ENCODE data around the gene HPF1. TPM values are rescaled to one million over a fixed set of nuclear protein-coding genes. Genes with fewer than 3 reads are reported as not detected.

The HPF1 gene
- polyA plus RNA-seq, 1 of the 3 experiments (the other 2 are of a cell fraction): 23.5 TPM

DNA sequence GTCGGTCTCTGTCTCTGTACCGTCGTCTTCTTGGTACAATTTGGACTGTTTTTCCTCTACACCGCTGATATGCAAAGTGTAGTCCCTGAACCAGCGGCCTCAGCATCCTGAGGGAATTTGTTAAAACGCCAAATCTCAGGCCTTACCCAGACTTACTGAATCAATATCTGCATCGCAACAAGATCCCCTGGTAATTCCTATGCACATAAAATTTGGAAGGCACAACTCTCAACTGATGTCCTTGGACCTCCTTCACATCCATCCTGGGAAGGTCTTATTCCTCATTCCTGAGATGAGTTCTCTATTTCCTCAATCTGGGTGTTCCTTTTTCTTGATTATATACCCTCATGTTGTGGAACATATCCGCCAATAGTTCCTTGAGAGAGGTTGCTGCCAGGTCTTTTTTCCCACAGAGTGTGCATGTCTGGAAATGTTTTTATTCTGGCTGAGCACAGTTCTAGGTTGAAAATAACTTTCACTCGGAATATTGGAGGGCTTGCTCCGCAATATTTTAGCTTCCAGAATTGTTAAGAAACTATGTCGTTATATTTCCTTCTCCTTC lies 738 bp upstream of the HPF1 start:
- Histone ChIP-seq H3K36me3 (replicated peaks in 1 of 2; ENCODE audit: control insufficient read depth in 1 of 2, insufficient read depth in 2 of 2, low read length in 1 of 2) (peaks cover 0 to 6% of the 10 kb centered on the region in 2 experiments), H3K79me2 (ENCODE audit: insufficient read depth) (peaks cover 36% of the 10 kb centered on the region), H3K9me3 (no peaks in the 10 kb centered on the region), H3K27ac (ENCODE audit: low read depth in 2 of 2, low read length in 1 of 2) (peak overlapping the region in 1 of 2 experiments; percentile 50; a peak in 3 of 4 replicates), H4K20me1 (ENCODE audit: insufficient read depth) (no peaks in the 10 kb centered on the region), H3K4me1 (ENCODE audit: control insufficient read depth in 1 of 2, insufficient read depth in 2 of 2, low read depth in 1 of 2, low read length in 1 of 2) (peaks cover 0 to 13% of the 10 kb centered on the region in 2 experiments; a peak in 3 of 4 replicates), H3K4me3 (ENCODE audit: low read depth in 2 of 2, low read length in 1 of 2) (peak overlapping the region in 1 of 2 experiments; percentile 94; a peak in 2 of 4 replicates), H3K27me3 (ENCODE audit: insufficient read depth) (no peaks in the 10 kb centered on the region), H3K9ac (no peak overlapping the region), H3K4me2 (no peak overlapping the region; the same call in 1 of the 2 replicates), H2AFZ (ENCODE audit: low read depth) (peak overlapping the region; percentile 88), H3F3A (replicated peaks; ENCODE audit: insufficient read depth) (peaks cover 11% of the 10 kb centered on the region), H3K9me2 (no peaks in the 10 kb centered on the region)
- TF ChIP-seq MXI1 (IDR thresholded peaks at IDR 0.05; ENCODE audit: low read depth, low read length): no peak
- no peak for TF ChIP-seq RAD21 (IDR thresholded peaks at IDR 0.05; ENCODE audit: low read length)
- no peak for TF ChIP-seq FOSL2 (IDR thresholded peaks at IDR 0.05; ENCODE audit: borderline replicate concordance, low read depth)
- TF ChIP-seq, protein P1, sequence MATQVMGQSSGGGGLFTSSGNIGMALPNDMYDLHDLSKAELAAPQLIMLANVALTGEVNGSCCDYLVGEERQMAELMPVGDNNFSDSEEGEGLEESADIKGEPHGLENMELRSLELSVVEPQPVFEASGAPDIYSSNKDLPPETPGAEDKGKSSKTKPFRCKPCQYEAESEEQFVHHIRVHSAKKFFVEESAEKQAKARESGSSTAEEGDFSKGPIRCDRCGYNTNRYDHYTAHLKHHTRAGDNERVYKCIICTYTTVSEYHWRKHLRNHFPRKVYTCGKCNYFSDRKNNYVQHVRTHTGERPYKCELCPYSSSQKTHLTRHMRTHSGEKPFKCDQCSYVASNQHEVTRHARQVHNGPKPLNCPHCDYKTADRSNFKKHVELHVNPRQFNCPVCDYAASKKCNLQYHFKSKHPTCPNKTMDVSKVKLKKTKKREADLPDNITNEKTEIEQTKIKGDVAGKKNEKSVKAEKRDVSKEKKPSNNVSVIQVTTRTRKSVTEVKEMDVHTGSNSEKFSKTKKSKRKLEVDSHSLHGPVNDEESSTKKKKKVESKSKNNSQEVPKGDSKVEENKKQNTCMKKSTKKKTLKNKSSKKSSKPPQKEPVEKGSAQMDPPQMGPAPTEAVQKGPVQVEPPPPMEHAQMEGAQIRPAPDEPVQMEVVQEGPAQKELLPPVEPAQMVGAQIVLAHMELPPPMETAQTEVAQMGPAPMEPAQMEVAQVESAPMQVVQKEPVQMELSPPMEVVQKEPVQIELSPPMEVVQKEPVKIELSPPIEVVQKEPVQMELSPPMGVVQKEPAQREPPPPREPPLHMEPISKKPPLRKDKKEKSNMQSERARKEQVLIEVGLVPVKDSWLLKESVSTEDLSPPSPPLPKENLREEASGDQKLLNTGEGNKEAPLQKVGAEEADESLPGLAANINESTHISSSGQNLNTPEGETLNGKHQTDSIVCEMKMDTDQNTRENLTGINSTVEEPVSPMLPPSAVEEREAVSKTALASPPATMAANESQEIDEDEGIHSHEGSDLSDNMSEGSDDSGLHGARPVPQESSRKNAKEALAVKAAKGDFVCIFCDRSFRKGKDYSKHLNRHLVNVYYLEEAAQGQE (IDR thresholded peaks at IDR 0.05; ENCODE audit: low read depth, low read length): no peak
- TF ChIP-seq, protein P2, sequence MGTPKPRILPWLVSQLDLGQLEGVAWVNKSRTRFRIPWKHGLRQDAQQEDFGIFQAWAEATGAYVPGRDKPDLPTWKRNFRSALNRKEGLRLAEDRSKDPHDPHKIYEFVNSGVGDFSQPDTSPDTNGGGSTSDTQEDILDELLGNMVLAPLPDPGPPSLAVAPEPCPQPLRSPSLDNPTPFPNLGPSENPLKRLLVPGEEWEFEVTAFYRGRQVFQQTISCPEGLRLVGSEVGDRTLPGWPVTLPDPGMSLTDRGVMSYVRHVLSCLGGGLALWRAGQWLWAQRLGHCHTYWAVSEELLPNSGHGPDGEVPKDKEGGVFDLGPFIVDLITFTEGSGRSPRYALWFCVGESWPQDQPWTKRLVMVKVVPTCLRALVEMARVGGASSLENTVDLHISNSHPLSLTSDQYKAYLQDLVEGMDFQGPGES (IDR thresholded peaks at IDR 0.05; ENCODE audit: low read depth, low read length): no peak
- no peak for TF ChIP-seq RFX5 (IDR thresholded peaks at IDR 0.05; ENCODE audit: low read length)
- TF ChIP-seq CHD2 (IDR thresholded peaks at IDR 0.05; ENCODE audit: low read length, partially characterized antibody): no peak
- no peak for TF ChIP-seq YY1 (IDR thresholded peaks at IDR 0.05; ENCODE audit: low read depth)
- no peak for TF ChIP-seq NRF1 (IDR thresholded peaks at IDR 0.05; ENCODE audit: low read depth, low read length)
- no peak for TF ChIP-seq TEAD4 (IDR thresholded peaks at IDR 0.05; ENCODE audit: borderline replicate concordance, insufficient read depth)
- no peak for TF ChIP-seq JUND (IDR thresholded peaks at IDR 0.05)
- TF ChIP-seq FOXJ3 (CRISPR knock-in tag; IDR thresholded peaks at IDR 0.05): no peak
- TF ChIP-seq, protein P3, sequence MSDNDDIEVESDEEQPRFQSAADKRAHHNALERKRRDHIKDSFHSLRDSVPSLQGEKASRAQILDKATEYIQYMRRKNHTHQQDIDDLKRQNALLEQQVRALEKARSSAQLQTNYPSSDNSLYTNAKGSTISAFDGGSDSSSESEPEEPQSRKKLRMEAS (IDR thresholded peaks at IDR 0.05; ENCODE audit: low read depth): no peak
- no peak for TF ChIP-seq TCF12 (IDR thresholded peaks at IDR 0.05)
- TF ChIP-seq TAF1 (IDR thresholded peaks at IDR 0.05; ENCODE audit: borderline replicate concordance, low read depth, low read length): no peak
- TF ChIP-seq SMC3 (IDR thresholded peaks at IDR 0.05; ENCODE audit: low read depth, low read length): no peak
- peak; percentile 11 for DNase-seq
- ChIA-PET CTCF (no interaction called here), POLR2A (no interaction called here)
- WGBS (ENCODE audit: low lambda C conversion rate): 78% methylated on average over 11 of the region's 11 CpGs

Data from SK-N-SH (cell line).